GM10266 (cell line): ENCODE results near the gene CMTM2.
A peak's percentile ranks its signal among the peaks of the same experiment; 100 is the strongest.

Experiments
- DNase-seq: peaks from one replicate; pipeline ENCODE4 v3.0.0; 2012; ENCODE audit errors: extremely low spot score
- TF ChIP-seq, protein P1 (sequence below): IDR thresholded peaks from 2 replicates; pipeline ENCODE4 v1.5.1; 2012; ENCODE audit warnings: mild to moderate bottlenecking, low read depth; ENCODE audit not compliant: control insufficient read depth, insufficient read depth; ENCODE audit errors: missing control alignments

CMTM2 gene

DNA sequence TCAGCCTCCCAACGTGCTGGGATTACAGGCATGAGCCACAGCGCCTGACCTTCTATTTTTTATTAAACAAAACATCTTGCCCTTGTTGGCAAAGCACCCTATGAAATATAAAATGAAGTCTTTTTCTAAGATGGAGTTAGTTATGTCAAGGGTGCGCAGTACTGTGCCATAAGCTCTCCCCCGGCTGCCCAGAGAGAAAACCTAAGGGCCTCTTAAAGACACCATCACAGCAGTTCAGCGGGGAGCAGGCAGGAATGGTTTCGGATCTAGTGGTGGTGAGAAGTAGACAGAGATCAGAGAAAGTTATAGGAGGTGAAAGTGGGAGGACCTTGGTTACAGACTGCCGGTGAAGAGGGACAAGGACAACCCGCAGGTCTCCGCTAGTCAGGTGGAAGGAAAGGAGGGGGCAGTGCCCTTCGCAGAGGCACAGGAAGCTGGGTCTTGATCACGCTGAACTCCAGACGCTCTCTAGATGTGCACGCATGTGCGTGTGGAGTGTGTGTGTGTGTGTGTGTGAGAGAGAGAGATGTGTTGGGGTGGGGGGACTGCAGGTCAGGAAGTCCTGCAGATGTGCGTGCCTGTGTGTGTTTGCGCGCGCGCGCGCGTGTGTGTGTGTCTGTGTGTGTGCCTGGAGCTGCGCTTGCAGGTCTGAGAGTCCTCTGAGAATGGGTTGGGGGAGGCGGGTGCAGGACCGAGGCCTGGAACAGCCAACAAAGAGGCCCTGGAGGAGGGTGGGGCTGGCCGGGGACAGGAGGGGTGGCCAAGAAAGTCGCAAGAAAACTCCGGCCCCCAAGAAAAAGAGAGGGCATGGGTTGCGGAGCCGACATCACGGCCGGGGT, 24.5 kb downstream of the CMTM2 start:
- TF ChIP-seq, protein P1, sequence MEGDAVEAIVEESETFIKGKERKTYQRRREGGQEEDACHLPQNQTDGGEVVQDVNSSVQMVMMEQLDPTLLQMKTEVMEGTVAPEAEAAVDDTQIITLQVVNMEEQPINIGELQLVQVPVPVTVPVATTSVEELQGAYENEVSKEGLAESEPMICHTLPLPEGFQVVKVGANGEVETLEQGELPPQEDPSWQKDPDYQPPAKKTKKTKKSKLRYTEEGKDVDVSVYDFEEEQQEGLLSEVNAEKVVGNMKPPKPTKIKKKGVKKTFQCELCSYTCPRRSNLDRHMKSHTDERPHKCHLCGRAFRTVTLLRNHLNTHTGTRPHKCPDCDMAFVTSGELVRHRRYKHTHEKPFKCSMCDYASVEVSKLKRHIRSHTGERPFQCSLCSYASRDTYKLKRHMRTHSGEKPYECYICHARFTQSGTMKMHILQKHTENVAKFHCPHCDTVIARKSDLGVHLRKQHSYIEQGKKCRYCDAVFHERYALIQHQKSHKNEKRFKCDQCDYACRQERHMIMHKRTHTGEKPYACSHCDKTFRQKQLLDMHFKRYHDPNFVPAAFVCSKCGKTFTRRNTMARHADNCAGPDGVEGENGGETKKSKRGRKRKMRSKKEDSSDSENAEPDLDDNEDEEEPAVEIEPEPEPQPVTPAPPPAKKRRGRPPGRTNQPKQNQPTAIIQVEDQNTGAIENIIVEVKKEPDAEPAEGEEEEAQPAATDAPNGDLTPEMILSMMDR, result no peak
- peak; percentile 50 for DNase-seq

- TF ChIP-seq, protein P1, result peak; percentile 82
- DNase-seq, result peak; percentile 84
These were observed 25.3 kb downstream of the CMTM2 start, which contains the start of gene CMTM3 for GRCh38 chr16:66604376-66605176. Gene CMTM3, plus strand, starts transcription at chr16:66604704. Its CDS starts 102 bp downstream, at chr16:66604806.

DNA sequence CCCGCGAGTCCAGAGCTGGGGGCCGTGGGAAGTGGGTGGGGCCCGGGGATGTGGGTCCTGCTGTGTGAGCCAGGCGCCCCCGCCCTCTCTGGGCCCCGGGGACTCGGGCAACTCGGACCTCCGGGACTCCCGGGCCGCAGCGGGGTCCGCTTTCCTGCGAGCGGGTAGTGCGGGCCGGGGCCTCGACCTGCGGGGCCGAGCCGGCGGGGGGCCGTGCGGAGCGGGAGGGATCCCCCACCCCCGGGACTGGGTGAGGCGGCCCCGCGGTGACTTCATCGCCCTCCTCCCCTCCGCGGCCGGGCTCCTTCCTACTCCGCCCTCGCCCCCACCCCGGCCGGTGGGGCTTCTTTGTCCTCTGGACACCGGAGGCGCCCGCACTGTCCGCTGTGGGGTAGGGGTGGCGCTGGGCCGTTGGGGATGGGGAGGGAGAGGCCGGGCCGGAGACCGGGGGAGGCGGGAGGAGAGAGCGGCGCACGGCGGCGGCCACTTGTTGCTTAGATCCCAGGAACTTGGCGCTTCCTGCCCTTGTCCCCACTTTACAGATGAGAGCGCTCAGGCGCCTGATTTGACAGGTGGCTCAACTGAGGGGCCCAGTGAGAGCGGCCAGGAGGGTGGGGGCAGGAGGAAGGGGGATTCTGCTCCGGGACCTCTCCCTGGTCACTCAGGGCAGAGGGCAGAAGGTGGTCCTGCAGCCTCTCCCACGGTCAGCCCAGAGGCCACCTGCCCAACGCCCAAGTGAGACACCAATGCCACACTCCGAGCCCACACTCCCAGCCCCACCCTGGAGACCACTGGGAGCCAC, 26.1 kb downstream of the CMTM2 start:
- peak; percentile 75 for DNase-seq
- TF ChIP-seq, protein P1, result no peak

GRCh38 chr16:66605979-66606751, 26.9 kb downstream of the CMTM2 start:
- TF ChIP-seq, protein P1, result no peak
- DNase-seq, result peak; percentile 71

GRCh38 chr16:66608241-66609138, 29.2 kb downstream of the CMTM2 start:
- TF ChIP-seq, protein P1, result peak; percentile 88
- DNase-seq, result peak; percentile 86

DNA sequence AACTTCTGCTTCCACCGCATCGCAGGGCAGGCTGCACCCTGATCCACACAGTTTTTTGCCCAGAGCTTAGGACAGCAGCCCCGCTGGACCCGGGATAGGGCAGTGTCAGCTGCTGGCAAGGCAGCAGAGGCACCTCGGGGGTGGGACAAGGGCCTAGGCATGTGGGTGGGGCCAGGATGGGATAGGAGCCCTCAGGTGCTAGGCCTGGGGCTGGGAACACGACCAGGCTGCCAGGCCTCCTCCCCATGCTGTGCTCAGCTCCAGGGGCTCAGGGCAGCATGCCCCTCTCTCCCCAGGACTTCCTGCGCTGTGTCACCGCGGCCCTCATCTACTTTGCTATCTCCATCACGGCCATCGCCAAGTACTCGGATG, 29.9 kb downstream of the CMTM2 start:
- TF ChIP-seq, protein P1, result no peak
- DNase-seq, result no peak
